HG03066 (cell line): Measurements from ENCODE around the gene IFI6.
"Not testable (repeated sequence)": the region's sequence is repeated elsewhere in the genome, so short reads cannot be mapped to it uniquely, and the experiment has no call there.

ENCODE experiments used
- ATAC-seq: cut with Tn5 transposase; IDR thresholded peaks from one replicate; pipeline ENCODE4 v1.9.1; 2021; ENCODE audit warnings: low read depth; ENCODE audit not compliant: unreplicated experiment

The IFI6 gene

DNA sequence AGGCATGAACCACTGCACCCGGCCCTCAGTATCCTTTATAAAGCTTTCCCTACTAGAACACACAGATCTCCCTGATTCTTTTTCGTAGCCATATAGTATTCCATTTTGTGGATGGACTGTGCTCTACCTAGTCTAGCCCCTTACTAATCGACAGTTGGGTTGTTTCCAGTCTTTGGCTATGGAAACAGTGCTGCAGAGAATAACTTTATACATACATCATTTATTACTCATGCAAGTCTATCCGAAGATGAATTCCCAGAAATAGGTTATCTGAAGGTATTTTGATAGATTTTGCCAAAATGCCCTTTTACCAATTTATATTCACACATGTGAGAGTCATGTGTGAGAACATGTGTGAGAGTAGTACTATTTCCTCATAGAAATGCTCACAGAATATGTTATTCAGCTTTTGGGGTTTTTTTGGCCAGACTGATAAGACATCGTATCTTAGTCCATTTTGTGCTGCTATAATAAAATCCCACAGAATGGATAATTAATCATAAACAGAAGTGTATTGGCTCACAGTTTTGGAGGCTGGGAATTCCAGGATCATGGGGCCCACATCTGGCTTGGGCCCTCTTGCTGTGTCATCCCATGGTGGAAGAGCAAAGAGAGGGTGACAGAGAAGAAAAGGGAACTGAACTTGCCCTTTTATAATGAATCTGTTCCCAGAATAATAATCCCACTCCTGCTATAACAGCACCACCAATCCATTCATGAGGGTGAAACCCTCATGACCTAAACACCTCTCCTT is 19.7 kb downstream of the IFI6 start:
- no peak for ATAC-seq

DNA sequence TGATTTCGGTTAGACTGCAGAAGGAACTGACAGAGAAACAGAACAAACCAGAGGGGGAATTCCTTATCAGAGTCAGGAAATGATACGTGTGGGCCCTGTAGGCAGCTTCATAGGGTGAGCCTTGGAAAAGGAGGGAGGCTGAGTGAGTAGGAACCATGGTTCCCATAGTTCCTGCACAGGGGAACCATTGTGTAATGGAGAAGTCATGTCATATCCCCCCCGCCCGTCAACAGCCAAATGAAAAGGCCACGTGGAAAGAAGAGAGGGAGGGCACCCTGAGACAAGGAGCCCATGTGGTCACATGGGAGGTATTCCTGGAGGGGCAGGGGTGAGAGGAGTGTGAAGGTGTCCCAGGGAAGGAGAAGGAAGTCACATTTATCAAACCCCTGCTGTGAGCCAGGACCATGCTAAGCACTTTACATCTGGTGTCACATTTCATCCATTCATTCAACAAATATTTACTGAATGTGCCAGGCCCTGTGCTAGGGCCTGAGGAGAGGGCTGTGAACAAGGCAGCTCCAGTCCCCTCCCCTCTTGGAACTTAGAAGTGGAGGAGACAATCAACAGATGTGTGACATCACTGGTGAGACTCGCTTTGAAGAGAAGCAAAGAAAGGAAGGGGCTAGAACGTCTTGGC is 21.3 kb downstream of the IFI6 start:
- no peak for ATAC-seq

DNA sequence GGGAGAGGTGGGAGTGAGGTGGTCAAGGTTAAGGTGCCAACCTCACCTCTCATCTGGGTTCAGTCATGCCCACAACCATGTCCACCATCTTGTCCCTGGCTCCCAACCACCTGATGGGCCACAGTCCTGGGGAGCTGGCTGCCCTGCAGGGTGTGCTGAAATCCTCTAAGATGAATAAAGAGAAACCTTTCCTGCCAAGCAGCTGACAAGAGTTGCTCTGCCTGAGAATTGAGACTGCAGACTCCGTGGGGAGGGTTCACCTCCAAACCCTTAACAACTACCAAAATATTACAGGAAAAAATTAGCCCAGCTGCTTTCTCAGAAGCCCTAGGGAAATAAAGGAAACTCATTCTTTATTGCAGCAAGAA is 21.8 kb downstream of the IFI6 start:
- no peak for ATAC-seq

DNA sequence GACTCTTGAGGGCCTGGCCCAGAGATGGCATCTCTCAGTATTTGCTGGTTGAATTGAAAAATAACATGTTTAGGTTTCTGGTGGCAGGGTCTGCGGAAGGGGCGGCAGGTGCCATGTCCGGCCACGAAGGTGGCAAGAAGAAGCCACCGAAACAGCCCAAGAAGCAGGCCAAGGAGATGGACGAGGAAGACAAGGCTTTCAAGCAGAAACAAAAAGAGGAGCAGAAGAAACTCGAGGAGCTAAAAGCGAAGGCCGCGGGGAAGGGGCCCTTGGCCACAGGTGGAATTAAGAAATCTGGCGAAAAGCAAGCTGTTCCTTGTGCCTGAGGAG is 22.7 kb downstream of the IFI6 start:
- no peak for ATAC-seq

DNA sequence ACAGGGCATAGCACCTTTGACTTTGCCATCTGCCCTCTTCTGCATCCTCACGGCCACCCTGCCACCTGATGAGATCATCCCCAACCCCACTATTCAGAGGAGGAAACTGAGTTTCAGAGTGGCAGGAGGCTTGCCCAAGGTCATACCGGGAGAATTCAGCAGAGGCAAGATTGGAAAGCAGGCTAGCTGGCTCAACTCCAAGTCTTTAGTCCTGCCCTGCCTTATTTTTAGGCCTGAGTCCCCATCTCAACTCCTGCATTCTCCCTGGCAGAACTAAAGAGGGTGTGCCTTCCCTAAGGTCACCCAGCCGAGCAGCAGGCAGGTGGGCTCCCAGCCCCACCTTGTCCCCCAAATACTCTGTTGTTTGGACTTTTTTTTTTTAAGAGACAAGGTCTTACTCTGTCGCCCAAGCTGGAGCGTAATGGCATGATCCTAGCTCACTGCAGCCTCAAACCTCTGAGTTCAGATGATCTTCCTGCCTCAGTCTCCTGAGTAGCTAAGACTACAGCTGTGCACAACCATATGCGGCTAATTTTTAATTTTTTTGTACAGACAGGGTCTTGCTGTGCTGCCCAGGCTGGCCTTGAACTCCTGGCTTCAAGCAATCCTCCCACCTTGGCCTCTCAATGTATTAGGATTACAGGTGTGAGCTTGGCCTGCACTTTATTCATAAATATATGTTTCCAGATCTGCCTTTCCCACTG is 23.2 kb downstream of the IFI6 start:
- ATAC-seq, result no peak

DNA sequence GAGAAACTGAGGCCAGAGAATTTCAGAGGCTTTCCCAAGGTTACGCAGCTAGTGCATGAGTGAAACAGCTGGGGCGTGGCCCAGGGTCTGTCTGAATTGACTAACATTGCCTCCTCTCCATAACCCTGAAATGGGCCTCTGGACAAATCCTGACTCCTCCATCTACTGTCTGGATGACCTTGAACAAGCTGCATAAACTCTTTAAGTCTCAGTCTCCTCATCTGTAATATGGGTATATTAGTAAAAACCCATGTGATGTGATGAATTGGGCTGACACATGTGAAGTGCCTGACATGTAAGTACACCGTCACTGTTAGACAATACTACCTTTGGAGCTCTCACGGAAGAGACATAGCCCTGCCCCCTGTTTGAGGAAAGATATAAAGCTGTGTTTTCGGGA is 24.7 kb downstream of the IFI6 start:
- no peak for ATAC-seq

DNA sequence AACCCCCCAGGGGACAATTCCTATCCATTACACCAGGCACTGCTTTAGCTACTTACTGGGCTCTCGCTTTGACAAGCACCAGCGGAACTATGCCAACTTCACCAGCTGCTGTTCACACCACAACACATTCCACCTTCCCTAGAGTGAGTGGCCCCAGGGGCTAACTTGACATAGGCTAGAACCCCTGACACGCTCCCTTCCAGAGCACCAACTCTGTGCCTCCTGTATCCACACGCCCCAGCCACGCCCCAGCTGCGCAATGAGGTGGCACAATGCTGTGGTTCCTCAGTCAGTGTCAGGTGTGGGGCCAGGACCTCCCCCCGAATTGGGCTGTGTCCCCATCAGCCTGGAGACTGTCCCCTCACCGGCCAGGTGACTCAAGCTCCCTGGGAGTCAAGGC is 25.3 kb downstream of the IFI6 start:
- no peak for ATAC-seq

DNA sequence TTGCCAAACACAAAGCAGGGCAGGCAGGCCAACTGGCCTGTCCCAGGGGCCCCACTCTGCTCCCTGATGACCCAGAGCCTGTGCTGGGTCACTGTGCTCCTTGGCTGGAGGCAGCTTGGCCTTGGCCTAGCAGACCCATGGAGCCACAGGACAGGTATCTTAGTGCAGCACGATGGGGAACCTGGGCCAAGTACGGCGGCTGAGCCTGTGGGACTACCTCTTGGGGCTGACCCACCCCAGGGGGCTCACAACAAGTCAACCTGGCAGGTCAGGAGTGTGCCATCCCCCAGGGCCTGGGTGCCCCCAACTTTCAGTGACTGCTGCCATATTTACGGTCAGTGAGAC is 26.9 kb downstream of the IFI6 start:
- ATAC-seq, result no peak

DNA sequence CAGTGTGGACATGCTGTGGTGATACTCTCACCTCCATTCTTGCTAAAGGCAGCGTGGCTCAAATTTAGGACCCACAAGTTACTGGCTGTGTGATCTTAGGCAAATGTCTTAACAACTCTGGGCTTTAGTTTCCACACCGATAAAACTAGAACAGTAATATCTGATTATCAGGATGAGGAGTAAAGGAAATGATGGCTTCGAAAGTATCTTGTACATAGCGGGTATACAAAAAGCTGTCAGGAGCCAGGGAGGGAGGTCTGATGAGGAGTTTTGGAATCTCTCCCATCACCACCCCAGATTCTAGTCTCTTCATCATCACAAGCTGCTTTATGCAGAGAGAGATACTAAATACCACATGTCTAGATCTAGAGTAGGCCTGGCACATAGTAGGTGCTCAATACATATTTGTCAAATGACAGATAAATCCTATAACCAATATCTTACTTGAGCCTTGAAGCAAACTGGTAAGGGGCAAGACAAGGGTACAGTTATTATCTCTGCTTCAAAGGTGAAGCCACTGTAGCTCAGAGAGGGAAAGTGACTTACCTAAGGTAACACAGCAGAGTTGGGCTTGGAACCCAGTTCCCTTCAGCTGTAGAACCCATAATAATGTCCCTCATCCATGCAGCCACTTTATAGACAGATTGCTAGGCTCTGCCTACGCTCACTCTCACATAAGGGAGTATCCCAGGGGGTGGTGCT is 27.5 kb downstream of the IFI6 start:
- ATAC-seq, result no peak

DNA sequence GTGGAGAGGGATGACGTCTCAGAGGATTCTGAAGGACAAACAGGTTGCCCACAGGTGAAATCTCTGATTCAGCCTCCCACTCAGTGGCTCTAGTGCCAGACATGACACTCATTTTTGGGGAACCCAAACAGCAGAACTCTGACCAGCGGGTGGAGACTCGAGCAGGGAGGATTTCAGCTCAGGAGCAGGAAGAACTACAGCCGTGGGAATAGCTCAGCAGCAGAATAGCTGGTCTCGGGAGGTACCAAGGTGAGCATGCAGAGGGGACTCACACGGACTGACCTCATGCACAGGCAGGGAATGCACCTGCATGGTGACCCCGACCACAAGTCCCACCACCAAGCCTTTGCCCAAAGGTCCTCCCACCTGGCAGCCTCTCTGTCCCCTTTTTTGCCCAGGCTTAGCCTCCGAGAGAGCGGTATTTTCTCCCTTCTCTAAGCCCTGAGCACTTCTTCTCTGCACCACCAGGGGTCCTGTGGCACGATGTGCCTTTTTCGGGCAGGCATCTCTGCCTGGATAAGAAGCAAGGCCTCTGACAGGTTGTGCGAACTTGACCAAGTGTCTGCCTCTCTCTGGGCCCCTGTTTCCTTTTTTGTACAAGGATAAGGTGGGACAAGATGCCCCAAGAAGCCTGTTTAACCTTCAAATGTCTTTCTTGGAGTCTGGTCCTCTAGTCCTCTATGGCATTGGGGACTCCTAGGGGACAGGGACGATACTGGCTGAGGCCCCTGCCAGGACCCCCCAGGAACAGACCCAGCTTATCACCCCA is 28.2 kb downstream of the IFI6 start:
- ATAC-seq, result no peak

DNA sequence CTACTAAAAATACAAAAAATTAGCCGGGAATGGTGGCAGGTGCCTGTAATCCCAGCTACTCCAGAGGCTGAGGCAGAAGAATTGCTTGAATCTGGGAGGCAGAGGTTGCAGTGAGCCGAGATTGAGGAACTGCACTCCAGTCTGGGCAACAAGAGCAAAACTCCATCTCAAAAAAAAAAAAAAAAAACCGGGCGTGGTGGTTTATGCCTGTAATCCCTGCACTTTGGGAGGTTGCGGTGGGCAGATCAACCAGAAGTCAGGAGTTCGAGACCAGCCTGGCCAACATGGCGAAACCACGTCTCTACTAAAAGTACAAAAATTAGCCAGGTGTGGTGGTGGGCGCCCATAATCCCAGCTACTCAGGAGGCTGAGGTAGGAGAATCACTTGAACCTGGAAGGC is 31.5 kb downstream of the IFI6 start:
- not testable (repeated sequence) for ATAC-seq

DNA sequence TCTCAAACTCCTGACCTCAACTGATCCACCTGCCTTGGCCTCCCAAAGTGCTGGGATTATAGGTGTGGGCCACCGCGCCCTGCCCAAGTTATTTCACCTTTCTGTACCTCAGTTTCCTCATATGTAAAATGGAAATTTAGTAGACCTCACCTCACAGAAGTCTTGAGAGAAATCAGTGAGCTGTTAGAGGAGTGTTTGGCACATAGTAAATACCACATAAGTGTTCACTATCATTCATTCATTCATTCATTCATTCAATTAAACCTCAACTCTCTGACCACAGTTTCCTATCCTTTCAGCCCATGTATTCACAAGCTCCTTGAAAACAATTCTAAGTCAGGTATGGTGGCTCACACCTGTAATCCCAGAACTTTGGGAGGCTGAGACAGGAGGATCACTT is 33.2 kb downstream of the IFI6 start:
- no peak for ATAC-seq

DNA sequence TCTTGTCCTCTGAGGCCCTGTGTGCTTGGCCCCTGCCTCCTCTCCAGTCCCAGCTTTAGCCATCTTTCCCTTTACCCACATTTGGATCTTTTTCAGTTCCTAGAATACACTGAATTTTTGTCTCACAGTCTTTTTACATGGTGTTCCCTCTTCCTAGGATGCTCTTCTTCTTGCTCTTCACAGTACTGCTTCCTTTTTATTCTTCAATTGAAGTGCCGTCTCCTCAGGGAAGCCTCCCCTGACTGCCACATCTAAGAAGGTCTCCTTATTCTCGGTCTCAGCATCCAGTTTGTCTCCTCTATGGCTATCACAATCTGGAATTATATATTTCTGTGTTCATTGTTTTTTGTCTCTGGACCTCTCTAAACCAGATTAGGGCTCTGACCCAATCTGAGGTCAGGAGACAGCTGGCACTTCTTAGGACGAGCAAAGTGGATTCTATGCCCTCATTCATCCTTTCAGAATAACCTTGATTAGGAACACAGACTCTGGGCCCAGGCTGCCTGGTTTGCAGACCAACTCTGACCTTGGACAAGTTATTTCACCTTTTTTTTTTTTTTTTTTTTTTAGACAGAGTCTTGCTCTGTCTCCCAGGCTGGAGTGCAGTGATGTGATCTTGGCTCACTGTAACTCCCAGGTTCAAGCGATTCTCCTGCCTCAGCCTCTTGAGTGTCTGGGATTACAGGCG is 33.8 kb downstream of the IFI6 start:
- ATAC-seq, result no peak

DNA sequence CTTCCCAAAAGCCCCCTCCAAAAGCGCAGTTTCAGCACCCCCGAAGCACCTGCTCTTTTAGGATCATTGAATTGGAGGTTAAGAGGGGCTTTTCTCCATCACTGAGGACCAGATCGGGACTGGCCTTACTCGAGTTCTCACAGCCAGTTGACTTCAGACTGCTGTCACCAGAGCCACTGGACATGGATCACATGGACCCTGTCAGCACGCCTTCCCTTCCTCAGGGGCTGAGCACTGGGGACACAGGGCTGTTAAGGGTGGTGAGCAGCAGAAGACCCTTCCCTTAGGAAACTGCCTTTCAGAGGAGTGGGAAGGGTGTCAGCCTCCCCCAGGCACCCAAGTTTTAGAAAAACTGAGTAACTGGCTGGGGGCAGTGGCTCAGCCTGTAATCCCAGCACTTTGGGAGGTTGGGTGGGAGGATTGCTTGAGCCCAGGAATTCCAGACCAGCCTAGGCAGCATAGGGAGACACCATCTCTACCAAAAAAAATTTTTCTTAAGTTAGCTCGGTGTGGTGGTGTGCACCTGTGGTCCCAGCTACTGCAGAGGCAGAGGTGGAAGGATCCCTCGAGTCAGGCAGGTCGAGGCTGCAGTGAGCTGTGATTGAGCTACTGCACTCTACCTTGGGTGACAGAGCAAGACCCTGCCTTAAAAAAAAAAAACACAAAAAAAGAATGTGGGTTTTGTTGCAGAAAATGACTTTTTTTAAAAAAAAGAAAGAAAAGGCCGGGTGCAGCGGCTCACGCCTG is 36.4 kb downstream of the IFI6 start:
- no peak for ATAC-seq

DNA sequence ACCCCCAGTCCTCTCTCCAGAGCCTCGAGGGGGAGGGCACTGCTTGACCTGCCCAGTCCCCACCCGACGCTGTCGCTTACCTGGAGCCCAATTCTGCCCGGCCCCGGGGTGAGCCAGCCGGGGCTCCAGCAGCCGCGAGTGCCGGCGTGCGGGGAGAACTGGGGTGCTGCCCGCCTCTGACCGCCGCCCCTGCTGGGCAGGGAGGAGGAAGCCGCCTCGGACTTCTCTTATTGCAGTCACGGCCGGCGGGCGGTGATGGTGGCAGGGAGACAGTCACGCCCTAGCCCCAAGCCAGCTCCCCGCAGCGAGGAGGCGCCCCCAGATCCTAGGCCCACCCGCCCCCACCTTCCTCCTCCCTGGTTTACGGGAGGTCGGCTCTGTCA is 37.0 kb downstream of the IFI6 start, which contains the start of gene FGR:
TSS of gene FGR (minus strand) at position 201 of the 383 bp plus-strand sequence. CDS start 11,269 bp downstream, outside the sequence.
- ATAC-seq, result no peak

DNA sequence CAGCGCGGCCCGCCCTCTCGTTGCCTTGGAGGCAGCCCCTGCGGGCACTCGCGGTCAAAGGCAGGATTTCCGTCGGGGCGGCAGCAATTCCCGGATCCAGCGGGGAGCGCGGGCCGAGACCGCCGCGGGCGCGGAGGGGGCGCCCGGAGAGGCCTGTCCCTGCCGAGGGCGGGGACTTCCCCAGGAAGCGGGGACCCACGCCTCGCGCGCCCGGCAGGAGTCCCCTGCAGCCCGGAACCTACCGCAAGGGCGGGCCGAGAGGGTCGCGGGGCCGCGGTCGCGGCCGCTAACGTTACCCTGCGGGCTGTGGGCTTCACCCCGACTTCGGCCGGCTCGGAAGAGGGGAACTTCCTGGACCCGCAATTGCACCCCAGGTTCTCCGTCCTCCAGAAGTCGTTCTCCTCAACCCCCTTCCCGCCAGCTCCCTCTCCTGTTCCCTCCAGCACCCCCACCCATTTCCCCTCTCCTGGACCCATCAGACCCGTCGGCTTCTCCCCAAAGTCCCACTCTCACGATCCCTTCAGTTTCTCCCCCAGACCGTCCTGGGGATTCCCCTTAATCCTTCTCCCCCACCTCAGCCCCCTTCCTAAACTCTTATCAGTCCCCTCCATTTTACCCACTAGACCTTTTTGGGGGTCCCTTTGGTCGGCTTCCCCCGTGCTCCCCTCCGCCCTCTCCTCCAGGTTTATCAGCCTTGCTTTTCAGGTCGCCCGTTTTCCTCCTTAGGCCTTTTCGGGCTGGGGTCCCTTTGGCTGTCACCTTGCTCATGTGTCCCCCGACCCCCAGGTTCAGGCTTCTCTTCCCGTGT is 37.6 kb downstream of the IFI6 start:
- ATAC-seq, result no peak

DNA sequence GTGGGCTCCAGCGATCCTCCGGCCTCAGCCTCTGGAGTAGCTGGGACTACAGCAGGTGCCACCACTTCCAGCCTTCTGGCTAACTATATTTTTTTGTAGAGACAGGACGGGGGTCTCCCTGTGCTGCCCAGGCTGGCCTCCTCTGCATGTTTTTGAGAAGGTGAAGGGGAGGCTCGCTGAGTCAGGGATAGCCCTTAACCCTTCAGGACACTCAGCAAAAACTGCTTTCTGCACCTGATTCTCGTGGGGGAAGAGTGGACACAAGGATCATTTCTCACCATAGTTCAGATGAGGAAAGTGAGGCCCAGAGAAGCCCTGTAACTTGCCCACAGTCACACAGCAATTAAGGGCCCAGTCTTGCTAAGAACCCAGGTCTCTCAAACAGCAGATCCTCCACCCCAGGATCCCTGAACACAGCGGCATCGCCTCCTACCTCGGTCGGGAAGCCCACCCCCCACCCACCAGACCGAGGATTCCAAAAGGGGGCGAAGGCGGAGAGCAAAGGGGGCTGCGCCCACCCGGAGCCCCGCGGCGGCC is 38.3 kb downstream of the IFI6 start:
- ATAC-seq, result no peak

DNA sequence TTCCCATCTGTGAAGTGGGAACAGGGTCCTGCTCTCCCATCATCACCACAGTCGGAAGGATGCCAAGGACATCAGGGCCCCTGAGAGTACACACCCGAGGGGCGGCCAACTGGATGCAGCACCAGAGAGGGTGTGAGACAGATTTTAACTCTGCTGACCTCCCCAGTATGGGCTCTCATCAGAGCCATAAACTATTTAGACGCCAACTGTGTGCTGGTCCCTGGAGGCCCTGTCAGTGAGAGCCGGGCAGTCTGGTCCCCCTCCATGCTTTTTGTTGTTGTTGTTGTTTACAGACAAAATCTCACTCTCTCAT is 38.7 kb downstream of the IFI6 start:
- ATAC-seq, result no peak
